Neuronal stem cell (in vitro differentiated cells): Measurements from ENCODE around the gene TCF20.

Experiments used
- DNase-seq: peaks from one replicate; pipeline ENCODE4 v3.0.0-alpha.2; 2013; ENCODE audit warnings: low spot score
- H2AFZ ChIP-seq: one replicate; pipeline ENCODE4 v1.6.1; 2013; ENCODE audit warnings: mild to moderate bottlenecking, low read length, inconsistent platforms
- H2AK5ac ChIP-seq: 2 replicates; pipeline ENCODE4 v1.6.1; 2013; ENCODE audit warnings: low read depth, mild to moderate bottlenecking, inconsistent platforms, low read length, moderate library complexity, mixed read lengths
- H2BK120ac ChIP-seq: 2 replicates; pipeline ENCODE4 v1.6.1; 2013; ENCODE audit warnings: low read depth, mild to moderate bottlenecking, inconsistent platforms, low read length, moderate library complexity, mixed read lengths
- H2BK12ac ChIP-seq: one replicate; pipeline ENCODE4 v1.6.1; 2013; ENCODE audit warnings: low read length, inconsistent platforms
- H2BK15ac ChIP-seq: 2 replicates; pipeline ENCODE4 v1.6.1; 2013; ENCODE audit warnings: mild to moderate bottlenecking, low read length, inconsistent platforms, mixed read lengths
- H2BK5ac ChIP-seq: one replicate; pipeline ENCODE4 v1.6.1; 2013; ENCODE audit warnings: inconsistent platforms, mild to moderate bottlenecking, low read length, moderate library complexity
- H3K14ac ChIP-seq: one replicate; pipeline ENCODE4 v1.6.1; 2013; ENCODE audit warnings: low read length, inconsistent platforms
- H3K18ac ChIP-seq: 2 replicates; pipeline ENCODE4 v1.6.1; 2013; ENCODE audit warnings: low read length, inconsistent platforms
- H3K23ac ChIP-seq: 2 replicates; pipeline ENCODE4 v1.6.1; 2013; ENCODE audit warnings: low read depth, mild to moderate bottlenecking, mixed read lengths, low read length, inconsistent platforms; ENCODE audit not compliant: poor library complexity
- H3K27ac ChIP-seq: replicated peaks from 3 replicates; pipeline ENCODE4 v1.5.1; 2013; ENCODE audit warnings: low read length, inconsistent platforms
- H3K27me3 ChIP-seq, 3 experiments: 2 replicates each; pipeline ENCODE4 v1.6.1; 2013; ENCODE audit warnings: low read length in 3 of 3, mild to moderate bottlenecking in 2 of 3, inconsistent platforms in 1 of 3, low read depth in 1 of 3, mixed read lengths in 1 of 3, moderate library complexity in 1 of 3; ENCODE audit not compliant: control insufficient read depth in 3 of 3, insufficient read depth in 3 of 3
- H3K36me3 ChIP-seq, 2 donors: replicated peaks in 1 of 2; 2 replicates each; pipeline ENCODE4 v1.6.1; 2013; ENCODE audit warnings: low read length in 2 of 2; ENCODE audit not compliant: control insufficient read depth in 2 of 2, insufficient read depth in 2 of 2
- H3K4ac ChIP-seq: 2 replicates; pipeline ENCODE4 v1.6.1; 2013; ENCODE audit warnings: inconsistent platforms, mild to moderate bottlenecking, low read length, moderate library complexity
- H3K4me1 ChIP-seq, 2 donors: 1 replicate in 1 of 2; 2 replicates in 1 of 2; pipeline ENCODE4 v1.6.1; 2013; ENCODE audit warnings: low read length in 2 of 2, low read depth in 1 of 2; ENCODE audit not compliant: control insufficient read depth in 2 of 2, insufficient read depth in 1 of 2
- H3K4me2 ChIP-seq: one replicate; pipeline ENCODE4 v1.6.1; 2013; ENCODE audit warnings: mild to moderate bottlenecking, low read length, inconsistent platforms; ENCODE audit not compliant: insufficient read depth, poor library complexity, severe bottlenecking
- H3K4me3 ChIP-seq, 2 donors: 2 replicates each; pipeline ENCODE4 v1.5.1; 2013; ENCODE audit warnings: low read length in 2 of 2, mild to moderate bottlenecking in 2 of 2, inconsistent platforms in 1 of 2, moderate library complexity in 1 of 2
- H3K79me1 ChIP-seq: one replicate; pipeline ENCODE4 v1.6.1; 2013; ENCODE audit warnings: low read depth, mild to moderate bottlenecking, inconsistent platforms, low read length, moderate library complexity
- H3K9ac ChIP-seq: one replicate; pipeline ENCODE4 v1.6.1; 2013; ENCODE audit warnings: mild to moderate bottlenecking, low read depth, low read length, inconsistent platforms; ENCODE audit not compliant: poor library complexity
- H3K9me3 ChIP-seq, 2 donors: replicated peaks in 1 of 2; 2 replicates each; pipeline versions ENCODE3 to v1.6.1; 2013; ENCODE audit warnings: low read length in 2 of 2, mild to moderate bottlenecking in 2 of 2, inconsistent platforms in 1 of 2, low read depth in 1 of 2, mixed read lengths in 1 of 2, moderate library complexity in 1 of 2; ENCODE audit not compliant: control insufficient read depth in 2 of 2, insufficient read depth in 1 of 2
- H4K8ac ChIP-seq: one replicate; pipeline ENCODE4 v1.6.1; 2013; ENCODE audit warnings: low read depth, mild to moderate bottlenecking, inconsistent platforms, low read length, moderate library complexity
- H4K91ac ChIP-seq: one replicate; pipeline ENCODE4 v1.6.1; 2013; ENCODE audit warnings: low read length, low read depth, mild to moderate bottlenecking, inconsistent platforms; ENCODE audit not compliant: poor library complexity
- WGBS, 2 donors: extraction: QIAGEN DNeasy Blood & Tissue Kit; methylation state at CpG; one replicate each; pipeline ENCODE4 v1.1.7; 2013; ENCODE audit warnings: missing lambda C conversion rate in 2 of 2, mixed read lengths in 1 of 2; ENCODE audit not compliant: insufficient read length in 2 of 2, insufficient replicate concordance in 1 of 2; ENCODE audit errors: extremely low coverage in 2 of 2; 5-methylcytosine and 5-hydroxymethylcytosine counted together

The TCF20 gene

GRCh38 chr22:42317008-42317407, 46.6 kb upstream of the TCF20 start:
- WGBS, 2 donors, result no CpG with 5 or more reads among the region's 13 CpGs
- Histone ChIP-seq H3K4me3 (no peak overlapping the region), H3K4ac (no peak overlapping the region), H3K27ac (no peak overlapping the region), H3K27me3 (peaks cover 0 to 2% (median 0%) of the 10 kb centered on the region in 3 experiments), H3K79me1 (no peaks in the 10 kb centered on the region), H3K9me3 (no peaks in the 10 kb centered on the region), H3K4me2 (no peak overlapping the region), H2BK5ac (no peak overlapping the region), H2AFZ (no peak overlapping the region), H2BK12ac (no peak overlapping the region), H3K36me3 (no peaks in the 10 kb centered on the region), H3K18ac (no peak overlapping the region), H2BK15ac (no peak overlapping the region), H4K91ac (no peak overlapping the region), H3K14ac (no peak overlapping the region), H2BK120ac (no peak overlapping the region), H4K8ac (no peak overlapping the region), H3K4me1 (peaks cover 28 to 47% of the 10 kb centered on the region in 2 donors), H3K23ac (no peak overlapping the region), H2AK5ac (no peak overlapping the region), H3K9ac (no peak overlapping the region)
- no peak for DNase-seq

GRCh38 chr22:42315392-42315756, 44.9 kb upstream of the TCF20 start:
- Histone ChIP-seq H3K4ac (no peak overlapping the region), H3K23ac (no peak overlapping the region), H3K27ac (no peak overlapping the region), H2BK15ac (no peak overlapping the region), H2AK5ac (no peak overlapping the region), H2BK12ac (no peak overlapping the region), H3K4me3 (no peak overlapping the region), H3K4me2 (no peak overlapping the region), H3K9ac (no peak overlapping the region), H3K4me1 (peaks cover 35 to 60% of the 10 kb centered on the region in 2 donors), H3K36me3 (no peaks in the 10 kb centered on the region), H4K8ac (no peak overlapping the region), H4K91ac (no peak overlapping the region), H3K79me1 (no peaks in the 10 kb centered on the region), H3K9me3 (no peaks in the 10 kb centered on the region), H2BK5ac (no peak overlapping the region), H2BK120ac (no peak overlapping the region), H3K14ac (no peak overlapping the region), H3K27me3 (peaks cover 0 to 2% (median 0%) of the 10 kb centered on the region in 3 experiments), H3K18ac (no peak overlapping the region), H2AFZ (no peak overlapping the region)
- DNase-seq, result no peak

DNA sequence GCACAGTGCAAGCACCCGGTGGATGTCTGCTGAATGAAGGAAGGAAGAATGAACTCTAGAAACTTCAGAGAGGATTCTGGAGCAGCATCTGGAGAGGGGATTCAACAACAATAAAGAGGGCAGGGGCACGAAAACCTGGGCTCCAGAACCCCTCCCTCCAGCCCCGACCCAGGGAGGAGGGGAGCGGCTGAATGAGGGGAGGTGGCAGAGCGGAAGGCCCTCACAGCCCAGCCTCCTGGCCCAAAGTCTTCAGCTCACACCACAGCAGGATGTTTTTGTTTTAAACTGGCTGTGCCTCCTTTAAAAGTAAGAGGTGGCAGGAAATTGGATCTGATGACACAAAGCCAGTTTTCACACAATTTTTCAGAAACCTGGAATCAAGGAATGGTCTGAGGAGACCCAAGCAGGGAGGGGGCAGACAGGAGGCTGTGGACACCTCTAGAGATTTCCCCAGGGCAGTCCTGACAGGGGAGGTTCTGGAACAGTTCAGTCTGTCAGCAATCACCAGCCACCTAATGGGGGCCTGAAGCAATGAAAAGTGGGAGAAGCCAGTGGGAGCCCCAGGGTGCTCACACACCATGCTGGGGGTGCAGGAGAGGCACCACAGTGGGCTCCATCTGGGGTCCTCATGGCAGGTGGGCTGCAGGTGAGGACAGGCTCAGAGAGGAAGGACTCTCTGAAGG, 44.4 kb upstream of the TCF20 start:
- H3K27ac ChIP-seq, result no peak overlapping the region

GRCh38 chr22:42313804-42314581, 43.5 kb upstream of the TCF20 start:
- Histone ChIP-seq H3K36me3 (no peaks in the 10 kb centered on the region), H3K4ac (no peak overlapping the region), H4K8ac (no peak overlapping the region), H2BK12ac (peak overlapping the region; percentile 79), H3K27me3 (peaks cover 0 to 2% (median 0%) of the 10 kb centered on the region in 3 experiments), H3K9ac (no peak overlapping the region), H2BK120ac (peak overlapping the region; percentile 36), H3K23ac (peak overlapping the region; percentile 21), H3K18ac (peak overlapping the region; percentile 60), H3K79me1 (no peaks in the 10 kb centered on the region), H2BK5ac (peak overlapping the region; percentile 42), H2BK15ac (peak overlapping the region; percentile 9), H2AK5ac (peak overlapping the region; percentile 88), H3K27ac (no peak overlapping the region), H3K14ac (peak overlapping the region; percentile 22), H3K4me1 (peaks cover 31 to 61% of the 10 kb centered on the region in 2 donors), H3K9me3 (no peaks in the 10 kb centered on the region), H2AFZ (no peak overlapping the region), H3K4me2 (no peak overlapping the region), H4K91ac (no peak overlapping the region), H3K4me3 (no peak overlapping the region)
- peak; percentile 45 for DNase-seq
- no CpG with 5 or more reads among the region's 33 CpGs for WGBS, 2 donors

More for the DNA sequence above, 44.4 kb upstream of the TCF20 start:
- Histone ChIP-seq H2BK12ac (no peak overlapping the region), H3K4me2 (no peak overlapping the region), H3K4me3 (no peak overlapping the region), H2AK5ac (peak overlapping the region; percentile 88), H3K79me1 (no peaks in the 10 kb centered on the region), H3K4me1 (peaks cover 33 to 57% of the 10 kb centered on the region in 2 donors), H4K91ac (no peak overlapping the region), H3K9ac (no peak overlapping the region), H3K23ac (peak overlapping the region; percentile 21), H2BK5ac (peak overlapping the region; percentile 42), H3K27me3 (peaks cover 0 to 2% (median 0%) of the 10 kb centered on the region in 3 experiments), H3K18ac (peak overlapping the region; percentile 60), H2BK120ac (no peak overlapping the region), H3K36me3 (no peaks in the 10 kb centered on the region), H2BK15ac (no peak overlapping the region), H3K9me3 (no peaks in the 10 kb centered on the region), H2AFZ (no peak overlapping the region), H3K4ac (no peak overlapping the region), H3K14ac (peak overlapping the region; percentile 22), H4K8ac (no peak overlapping the region)
- no peak for DNase-seq
- no CpG with 5 or more reads among the region's 5 CpGs for WGBS, 2 donors
